Measurements from ENCODE around the gene TNN.

The TNN gene

DNA sequence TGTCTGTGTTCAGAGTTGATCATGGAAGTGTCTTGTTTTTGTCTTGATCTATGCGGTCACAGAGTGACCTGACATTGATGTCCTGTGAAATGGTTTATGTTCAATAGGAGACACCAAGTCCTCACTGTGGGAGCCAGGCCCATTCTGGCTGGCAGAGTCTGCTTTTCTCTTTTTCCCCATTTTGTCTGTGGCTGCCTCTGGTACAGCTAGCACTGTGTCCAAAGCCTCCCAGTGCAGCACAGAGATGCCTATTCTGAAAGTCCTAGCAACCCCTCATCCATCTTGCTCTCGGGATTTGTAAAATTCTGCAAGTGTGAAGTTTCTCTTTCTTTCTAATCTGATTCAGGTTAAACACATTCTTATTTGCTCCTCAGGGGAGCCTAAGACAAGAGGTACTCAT, 14.3 kb downstream of the TNN start:
- TF ChIP-seq, protein P1, sequence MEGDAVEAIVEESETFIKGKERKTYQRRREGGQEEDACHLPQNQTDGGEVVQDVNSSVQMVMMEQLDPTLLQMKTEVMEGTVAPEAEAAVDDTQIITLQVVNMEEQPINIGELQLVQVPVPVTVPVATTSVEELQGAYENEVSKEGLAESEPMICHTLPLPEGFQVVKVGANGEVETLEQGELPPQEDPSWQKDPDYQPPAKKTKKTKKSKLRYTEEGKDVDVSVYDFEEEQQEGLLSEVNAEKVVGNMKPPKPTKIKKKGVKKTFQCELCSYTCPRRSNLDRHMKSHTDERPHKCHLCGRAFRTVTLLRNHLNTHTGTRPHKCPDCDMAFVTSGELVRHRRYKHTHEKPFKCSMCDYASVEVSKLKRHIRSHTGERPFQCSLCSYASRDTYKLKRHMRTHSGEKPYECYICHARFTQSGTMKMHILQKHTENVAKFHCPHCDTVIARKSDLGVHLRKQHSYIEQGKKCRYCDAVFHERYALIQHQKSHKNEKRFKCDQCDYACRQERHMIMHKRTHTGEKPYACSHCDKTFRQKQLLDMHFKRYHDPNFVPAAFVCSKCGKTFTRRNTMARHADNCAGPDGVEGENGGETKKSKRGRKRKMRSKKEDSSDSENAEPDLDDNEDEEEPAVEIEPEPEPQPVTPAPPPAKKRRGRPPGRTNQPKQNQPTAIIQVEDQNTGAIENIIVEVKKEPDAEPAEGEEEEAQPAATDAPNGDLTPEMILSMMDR (conservative IDR thresholded peaks at IDR 0.05; ENCODE audit: low read length), result no peak
- TF ChIP-seq EZH2phosphoT487 (IDR thresholded peaks at IDR 0.05; ENCODE audit: borderline replicate concordance), result no peak
- Histone ChIP-seq H3K4me3 (ENCODE audit: low read length, poor library complexity, severe bottlenecking) (no peak overlapping the region), H3K27me3 (ENCODE audit: insufficient read depth, low read length, poor library complexity, severe bottlenecking) (no peaks in the 10 kb centered on the region), H3K9ac (ENCODE audit: low read depth, low read length, poor library complexity, severe bottlenecking) (no peak overlapping the region), H4K20me1 (ENCODE audit: insufficient read depth, low read length, poor library complexity, severe bottlenecking) (no peaks in the 10 kb centered on the region), H3K9me2 (replicated peaks; ENCODE audit: low read depth, low read length) (no peaks in the 10 kb centered on the region), H3K36me3 (ENCODE audit: insufficient read depth, low read length) (no peaks in the 10 kb centered on the region), H3K4me1 (ENCODE audit: insufficient read depth, low read length, poor library complexity, severe bottlenecking) (peaks cover under 1% of the 10 kb centered on the region), H3F3A (ENCODE audit: low read depth) (no peaks in the 10 kb centered on the region), H3K4me2 (ENCODE audit: low read depth, low read length, poor library complexity, severe bottlenecking) (no peak overlapping the region), H3K79me2 (ENCODE audit: insufficient read depth, low read length) (no peaks in the 10 kb centered on the region), H2AFZ (ENCODE audit: low read length) (no peak overlapping the region), H3K9me3 (ENCODE audit: insufficient read depth, low read depth, low read length) (no peaks in the 10 kb centered on the region)

DNA sequence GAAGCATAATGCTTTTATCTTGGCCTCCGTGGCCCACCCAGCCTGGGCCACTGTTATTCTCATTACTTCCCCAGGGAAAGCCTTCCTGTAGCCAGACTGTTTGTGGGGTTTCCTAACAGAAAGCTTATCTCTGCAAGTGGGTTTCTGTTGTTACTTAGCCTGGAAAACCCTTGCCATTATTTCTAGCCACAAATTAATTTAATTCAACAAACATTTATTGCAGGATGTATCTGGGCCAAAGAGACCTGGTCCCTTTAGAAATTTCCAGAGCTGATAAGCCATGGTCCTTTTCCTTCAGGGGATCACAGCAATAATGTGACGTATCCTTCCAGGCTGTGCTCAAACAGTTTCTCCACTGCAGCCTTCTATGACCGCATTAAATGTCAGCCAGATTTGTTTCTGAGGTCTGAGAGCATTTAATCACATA, 20.9 kb downstream of the TNN start:
- H3K4me2 ChIP-seq (ENCODE audit: low read depth, low read length, poor library complexity, severe bottlenecking), result no peak overlapping the region
- TF ChIP-seq EZH2phosphoT487 (IDR thresholded peaks at IDR 0.05; ENCODE audit: borderline replicate concordance), result no peak
- TF ChIP-seq, protein P1 (conservative IDR thresholded peaks at IDR 0.05; ENCODE audit: low read length), result no peak
- H4K20me1 ChIP-seq (ENCODE audit: insufficient read depth, low read length, poor library complexity, severe bottlenecking), result no peaks in the 10 kb centered on the region
- no peaks in the 10 kb centered on the region for H3K4me1 ChIP-seq (ENCODE audit: insufficient read depth, low read length, poor library complexity, severe bottlenecking)
- H3K36me3 ChIP-seq (ENCODE audit: insufficient read depth, low read length), result no peaks in the 10 kb centered on the region
- no peaks in the 10 kb centered on the region for H3F3A ChIP-seq (ENCODE audit: low read depth)
- H3K9me2 ChIP-seq (replicated peaks; ENCODE audit: low read depth, low read length), result no peaks in the 10 kb centered on the region
- no peaks in the 10 kb centered on the region for H3K9me3 ChIP-seq (ENCODE audit: insufficient read depth, low read depth, low read length)
- H2AFZ ChIP-seq (ENCODE audit: low read length), result no peak overlapping the region
- no peak overlapping the region for H3K9ac ChIP-seq (ENCODE audit: low read depth, low read length, poor library complexity, severe bottlenecking)
- H3K79me2 ChIP-seq (ENCODE audit: insufficient read depth, low read length), result no peaks in the 10 kb centered on the region
- H3K4me3 ChIP-seq (ENCODE audit: low read length, poor library complexity, severe bottlenecking), result no peak overlapping the region
- no peaks in the 10 kb centered on the region for H3K27me3 ChIP-seq (ENCODE audit: insufficient read depth, low read length, poor library complexity, severe bottlenecking)

DNA sequence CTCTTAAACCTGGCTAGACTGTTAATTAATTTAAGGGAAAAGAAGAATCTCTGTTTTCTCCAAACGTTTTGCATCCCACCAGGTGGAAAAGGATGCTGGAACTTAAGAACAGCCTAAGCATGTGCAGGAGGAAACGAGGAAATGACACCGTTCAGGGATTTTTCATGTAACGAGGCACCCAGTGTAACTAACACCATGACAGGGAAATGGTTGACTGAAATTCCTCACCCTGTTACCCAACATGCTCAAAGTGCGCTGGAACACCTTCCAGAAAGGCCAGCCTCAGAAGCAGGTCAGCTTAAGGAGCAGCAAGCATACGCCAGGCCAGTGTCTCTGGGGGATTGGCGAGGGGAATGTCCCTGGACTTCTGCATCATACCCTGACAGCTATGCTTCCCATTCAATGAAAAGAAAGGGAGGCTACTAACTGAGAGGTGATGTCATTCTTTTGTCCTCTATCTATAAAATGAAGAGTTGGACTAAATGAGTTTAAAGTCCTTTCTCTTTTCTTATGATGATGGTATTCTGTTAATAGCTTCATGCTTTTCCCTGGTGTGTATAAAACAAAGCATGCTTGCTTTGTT, 21.6 kb downstream of the TNN start:
- Histone ChIP-seq H3F3A (ENCODE audit: low read depth) (no peaks in the 10 kb centered on the region), H3K4me1 (ENCODE audit: insufficient read depth, low read length, poor library complexity, severe bottlenecking) (no peaks in the 10 kb centered on the region), H3K9me3 (ENCODE audit: insufficient read depth, low read depth, low read length) (no peaks in the 10 kb centered on the region), H3K9ac (ENCODE audit: low read depth, low read length, poor library complexity, severe bottlenecking) (no peak overlapping the region), H4K20me1 (ENCODE audit: insufficient read depth, low read length, poor library complexity, severe bottlenecking) (no peaks in the 10 kb centered on the region), H3K36me3 (ENCODE audit: insufficient read depth, low read length) (no peaks in the 10 kb centered on the region), H3K4me3 (ENCODE audit: low read length, poor library complexity, severe bottlenecking) (no peak overlapping the region), H3K79me2 (ENCODE audit: insufficient read depth, low read length) (no peaks in the 10 kb centered on the region), H3K4me2 (ENCODE audit: low read depth, low read length, poor library complexity, severe bottlenecking) (no peak overlapping the region), H3K27me3 (ENCODE audit: insufficient read depth, low read length, poor library complexity, severe bottlenecking) (no peaks in the 10 kb centered on the region), H3K9me2 (replicated peaks; ENCODE audit: low read depth, low read length) (no peaks in the 10 kb centered on the region), H2AFZ (ENCODE audit: low read length) (no peak overlapping the region)
- TF ChIP-seq, protein P1 (conservative IDR thresholded peaks at IDR 0.05; ENCODE audit: low read length), result no peak
- no peak for TF ChIP-seq EZH2phosphoT487 (IDR thresholded peaks at IDR 0.05; ENCODE audit: borderline replicate concordance)
